Colon (tissue), 2 donors: Measurements from ENCODE around the gene PIK3R6.

Experiments
- FAIRE-seq: peaks from 2 replicates; lab custom pipeline; 2012; peaks lifted over from hg19 to GRCh38; lab: Jason Lieb, UNC
- donor health status: control.
- donor health status: control.

The PIK3R6 gene

DNA sequence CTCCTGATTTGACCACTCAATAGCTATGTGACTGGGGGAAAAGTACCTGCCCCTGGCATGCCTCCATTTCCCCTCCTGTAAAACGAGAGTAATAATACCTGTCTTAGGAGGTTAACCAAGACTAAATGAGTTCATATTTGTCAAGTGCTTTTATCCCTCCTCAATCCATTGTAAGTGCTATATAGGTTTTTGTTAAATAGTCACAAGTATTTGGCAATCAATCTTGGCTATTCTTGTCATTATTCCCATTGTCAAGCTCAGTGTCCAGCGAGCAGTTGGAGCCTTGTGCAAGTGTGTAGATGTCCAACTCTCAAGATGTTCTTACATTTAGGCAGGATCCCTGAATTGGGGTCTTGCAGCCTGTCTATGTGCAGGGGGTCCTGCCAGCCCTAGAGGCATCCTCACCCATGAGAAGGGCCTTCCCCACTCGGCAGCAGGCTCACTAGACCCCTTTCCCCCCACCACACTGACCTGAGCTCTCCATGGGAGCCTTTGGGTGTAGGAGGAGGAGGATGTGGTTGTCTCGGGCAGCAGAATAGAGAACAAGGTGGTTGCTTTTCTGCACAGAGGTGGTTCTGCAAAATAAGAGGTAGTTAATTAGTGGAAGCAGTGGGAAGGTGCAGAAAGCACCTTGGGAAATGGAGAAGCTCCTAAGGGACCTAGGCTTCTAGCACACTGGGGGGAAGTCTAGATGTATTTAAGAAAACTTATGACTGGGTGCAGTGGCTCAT is 18.0 kb downstream of the PIK3R6 start:
- no peak for FAIRE-seq

DNA sequence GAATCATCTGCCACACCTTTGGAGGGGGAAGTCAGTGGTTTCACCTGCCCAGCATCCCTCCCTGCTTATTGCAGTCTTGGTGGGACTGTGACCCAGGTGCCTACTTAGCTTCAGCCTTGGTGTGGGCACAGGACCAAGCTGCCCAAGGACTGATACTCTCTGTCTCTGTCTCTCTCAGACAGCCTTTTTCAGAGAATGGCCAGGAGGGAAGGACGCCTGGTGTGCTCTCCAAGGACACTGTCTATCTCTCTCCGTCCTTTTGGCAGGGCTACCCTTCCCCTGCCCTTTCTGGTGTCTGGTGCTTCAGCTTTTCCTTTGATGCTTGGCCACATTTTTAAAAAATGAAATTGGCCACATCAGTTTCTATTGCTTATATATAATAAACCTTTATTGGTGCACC is 19.6 kb downstream of the PIK3R6 start:
- FAIRE-seq: no peak

DNA sequence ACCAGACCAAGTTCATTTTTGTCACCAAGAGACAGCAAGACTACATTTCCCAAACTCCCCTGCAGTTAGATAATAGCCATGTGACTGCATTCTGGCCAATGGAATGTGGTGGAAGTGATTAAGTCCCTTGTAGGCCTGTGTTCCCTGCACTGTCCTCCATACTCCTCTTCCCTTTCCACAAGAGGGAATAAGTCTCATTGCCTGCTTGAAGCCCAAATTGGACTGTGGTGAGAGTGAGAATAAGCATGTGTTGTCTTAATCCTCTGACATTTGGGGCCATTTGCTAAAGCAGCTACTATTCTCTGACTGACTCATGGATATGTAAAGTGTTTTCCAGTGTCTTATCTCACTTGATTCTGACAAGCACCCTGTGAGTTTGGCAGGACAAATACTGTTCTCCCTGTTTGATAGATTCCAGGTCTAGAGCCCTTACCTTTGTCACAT is 20.7 kb downstream of the PIK3R6 start:
- no peak for FAIRE-seq

DNA sequence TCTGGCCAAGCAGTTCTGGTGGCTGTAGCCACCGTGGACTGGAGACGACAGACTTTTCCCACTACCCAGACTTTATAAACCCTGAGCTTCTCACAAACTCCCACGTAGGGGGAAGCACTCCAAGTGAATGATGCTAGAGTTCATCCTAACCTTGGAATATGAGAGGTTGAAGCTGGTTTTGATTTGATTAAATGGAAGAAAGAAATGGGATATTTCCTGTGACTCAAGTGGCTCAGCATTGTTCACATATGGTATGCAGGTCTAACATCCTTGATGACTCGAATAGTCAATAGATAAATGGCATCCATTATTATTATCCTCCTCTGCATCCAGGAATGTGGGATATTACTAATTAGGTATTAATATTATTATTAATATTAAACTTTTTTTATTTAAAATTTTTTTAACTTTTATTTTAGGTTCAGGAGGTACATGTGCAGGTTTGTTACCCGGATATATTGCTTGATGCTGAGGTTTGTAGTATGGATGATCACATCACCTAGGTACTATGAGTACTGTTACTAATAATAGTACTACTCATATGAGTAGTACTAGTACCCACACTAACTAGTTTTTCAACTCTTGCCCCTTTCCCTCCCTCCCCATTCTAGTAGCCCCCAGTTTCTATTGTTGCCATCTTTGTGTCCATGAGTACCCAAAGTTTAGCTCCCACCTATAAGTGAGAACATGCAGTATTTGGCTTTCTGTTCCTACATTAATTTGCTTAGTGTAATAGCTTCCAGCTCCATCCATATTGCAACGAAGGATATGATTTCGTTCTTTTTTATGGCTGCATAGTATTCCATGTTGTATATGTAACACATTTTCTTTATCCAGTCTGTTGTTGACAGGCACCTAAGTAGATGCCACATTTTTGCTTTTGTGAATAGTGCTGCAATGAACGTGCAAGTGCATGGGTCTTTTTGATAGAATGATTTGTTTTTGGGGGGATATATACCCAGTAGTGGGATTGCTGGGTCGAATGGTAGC is 22.9 kb downstream of the PIK3R6 start:
- no peak for FAIRE-seq

DNA sequence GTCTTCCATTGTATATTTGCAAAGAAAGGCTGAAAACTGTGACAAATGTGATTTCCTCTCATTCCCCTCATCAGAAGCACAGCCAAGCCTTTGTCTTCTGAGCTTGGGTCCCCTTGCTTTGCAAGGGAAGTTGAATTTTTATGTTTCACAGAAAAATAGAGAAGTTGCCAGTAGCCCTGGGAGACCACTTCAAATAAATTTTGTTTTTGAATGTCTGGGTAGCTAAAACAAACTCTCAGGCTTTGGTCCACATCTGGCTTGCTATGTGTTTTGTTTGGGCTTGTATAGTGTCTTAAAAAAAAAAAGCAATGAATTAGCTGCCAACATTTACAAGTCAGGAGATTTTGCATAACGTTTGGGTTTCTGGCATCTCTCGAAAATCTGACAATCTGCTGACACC is 24.1 kb downstream of the PIK3R6 start:
- no peak for FAIRE-seq

DNA sequence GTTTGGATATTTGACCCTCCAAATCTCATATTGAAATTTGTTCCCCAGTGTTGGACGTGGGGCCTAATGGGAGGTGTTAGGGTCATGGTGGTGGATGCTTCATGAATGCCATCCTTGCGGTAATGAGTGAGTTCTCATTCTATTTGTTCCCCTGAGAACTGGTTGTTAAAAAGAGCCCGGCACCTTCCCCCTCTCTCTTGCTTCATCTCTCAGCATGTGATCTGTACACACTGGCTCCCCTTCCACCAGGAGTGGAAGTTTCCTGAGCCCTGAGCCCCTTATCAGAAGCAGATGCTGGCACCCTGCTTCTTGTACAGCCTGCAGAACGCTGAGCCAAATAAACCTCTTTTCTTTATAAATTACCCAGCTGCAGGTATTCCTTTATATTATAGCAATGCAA is 25.6 kb downstream of the PIK3R6 start:
- no peak for FAIRE-seq

DNA sequence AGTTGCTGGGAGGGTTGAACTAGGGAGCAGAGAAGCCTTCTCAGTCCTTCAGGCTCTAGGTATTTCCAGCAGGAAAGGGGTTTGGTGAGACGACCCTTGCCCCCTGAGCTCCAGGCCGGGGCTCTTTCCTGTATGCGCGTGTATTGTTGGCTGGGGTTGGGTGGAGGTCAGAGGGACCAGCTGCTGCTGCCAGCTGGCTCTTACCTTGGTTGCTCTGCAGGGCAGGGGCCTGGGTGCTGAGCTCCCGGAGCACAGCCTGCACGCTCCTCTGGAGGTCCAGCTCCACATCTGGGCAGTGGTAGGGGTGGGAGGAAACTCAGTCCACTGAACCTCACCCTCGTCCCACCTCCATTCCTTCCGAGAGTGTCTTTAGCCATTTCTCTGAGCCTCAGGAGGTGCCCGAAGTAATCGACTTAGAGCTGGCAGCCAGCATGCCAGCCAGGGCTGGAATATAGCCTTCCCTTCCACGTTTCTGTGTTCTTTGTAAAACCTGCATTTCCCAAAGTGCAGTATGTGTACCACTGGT is 28.0 kb downstream of the PIK3R6 start:
- FAIRE-seq: no peak

DNA sequence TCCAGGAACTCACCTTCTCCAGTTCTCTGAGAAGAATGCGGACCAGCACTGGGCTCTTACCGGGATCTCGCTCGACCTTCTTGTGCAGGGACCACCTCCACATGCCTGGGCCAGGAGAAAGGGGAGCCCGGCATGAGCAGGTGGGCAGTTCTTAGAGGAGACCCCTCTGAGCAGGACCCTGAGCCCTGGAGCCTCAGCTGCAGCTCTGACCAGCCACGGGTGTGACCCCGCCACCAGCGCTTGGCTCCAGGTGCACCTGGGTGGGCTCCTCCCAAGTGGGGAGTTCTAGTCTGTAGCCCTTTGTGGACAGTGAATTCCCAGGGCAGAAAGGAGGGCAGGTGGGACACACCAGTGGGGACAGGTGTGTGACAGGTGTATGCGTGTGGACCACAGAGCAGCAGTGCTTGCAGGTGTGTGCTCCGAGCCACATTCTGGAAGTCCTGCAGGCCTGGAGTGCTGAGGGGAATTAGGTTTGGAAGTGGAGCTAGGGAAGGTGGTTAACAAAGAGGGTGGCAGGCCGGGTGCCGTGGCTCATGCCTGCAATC is 28.9 kb downstream of the PIK3R6 start:
- no peak for FAIRE-seq

DNA sequence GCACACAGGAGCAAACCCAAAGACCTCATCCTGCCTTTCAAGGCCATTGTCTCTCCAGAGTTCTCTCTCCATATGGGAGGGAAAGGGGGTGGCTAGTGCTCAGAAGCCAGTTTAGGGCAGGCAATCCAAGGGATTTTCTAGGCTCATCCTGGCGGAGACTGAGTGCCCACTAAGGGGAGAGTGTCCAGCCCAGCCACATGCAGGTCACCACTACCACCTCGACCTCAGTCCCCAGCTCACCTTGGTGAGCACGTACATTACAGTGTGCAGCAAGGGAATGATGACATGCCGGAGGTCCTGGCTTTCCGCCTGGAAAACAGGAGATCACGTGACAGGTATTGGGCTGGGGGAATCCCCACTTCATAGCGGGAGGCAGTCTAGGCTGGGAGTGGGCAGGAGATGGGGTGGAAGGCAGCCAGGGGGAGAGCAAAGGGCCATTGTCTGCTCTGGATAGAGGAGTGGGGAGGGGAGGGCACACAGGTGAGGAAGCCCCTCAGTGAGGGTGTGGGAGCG is 29.9 kb downstream of the PIK3R6 start:
- no peak for FAIRE-seq

DNA sequence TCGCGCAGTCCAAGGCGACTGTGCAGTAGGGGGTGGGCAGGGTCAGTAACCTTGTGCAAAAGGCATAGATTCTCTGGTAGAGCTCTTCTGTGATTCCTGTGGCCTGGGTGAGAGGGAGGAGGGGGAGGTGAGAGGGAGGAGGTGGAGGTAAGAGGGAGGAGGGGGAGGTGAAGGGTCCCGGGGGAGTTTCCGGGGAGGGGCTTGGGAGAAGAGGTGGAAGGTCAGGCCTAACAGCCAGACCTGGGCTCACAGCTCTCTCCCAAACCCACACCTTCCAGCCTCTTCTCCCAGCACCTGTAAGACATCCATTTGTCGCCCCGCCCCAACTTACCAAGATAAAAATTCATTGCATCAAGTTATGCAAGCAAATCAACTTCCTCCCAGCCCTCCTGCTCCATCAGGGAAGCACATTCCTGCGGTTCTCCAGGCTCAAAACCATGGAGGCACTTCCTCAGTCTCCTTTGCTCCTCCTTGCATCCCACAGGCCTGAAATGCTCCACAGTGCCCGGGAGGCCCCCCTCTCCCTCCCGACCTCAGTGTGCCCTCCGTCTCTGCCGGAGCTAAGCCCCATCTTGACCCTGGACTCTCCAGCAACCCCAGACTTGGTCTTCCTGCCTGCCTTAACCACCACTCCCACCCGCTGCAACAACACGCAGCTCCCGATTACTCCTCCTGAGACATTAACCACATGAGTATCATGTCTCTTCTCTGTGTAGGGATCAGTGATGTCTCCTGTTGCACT is 30.5 kb downstream of the PIK3R6 start:
- FAIRE-seq: no peak

DNA sequence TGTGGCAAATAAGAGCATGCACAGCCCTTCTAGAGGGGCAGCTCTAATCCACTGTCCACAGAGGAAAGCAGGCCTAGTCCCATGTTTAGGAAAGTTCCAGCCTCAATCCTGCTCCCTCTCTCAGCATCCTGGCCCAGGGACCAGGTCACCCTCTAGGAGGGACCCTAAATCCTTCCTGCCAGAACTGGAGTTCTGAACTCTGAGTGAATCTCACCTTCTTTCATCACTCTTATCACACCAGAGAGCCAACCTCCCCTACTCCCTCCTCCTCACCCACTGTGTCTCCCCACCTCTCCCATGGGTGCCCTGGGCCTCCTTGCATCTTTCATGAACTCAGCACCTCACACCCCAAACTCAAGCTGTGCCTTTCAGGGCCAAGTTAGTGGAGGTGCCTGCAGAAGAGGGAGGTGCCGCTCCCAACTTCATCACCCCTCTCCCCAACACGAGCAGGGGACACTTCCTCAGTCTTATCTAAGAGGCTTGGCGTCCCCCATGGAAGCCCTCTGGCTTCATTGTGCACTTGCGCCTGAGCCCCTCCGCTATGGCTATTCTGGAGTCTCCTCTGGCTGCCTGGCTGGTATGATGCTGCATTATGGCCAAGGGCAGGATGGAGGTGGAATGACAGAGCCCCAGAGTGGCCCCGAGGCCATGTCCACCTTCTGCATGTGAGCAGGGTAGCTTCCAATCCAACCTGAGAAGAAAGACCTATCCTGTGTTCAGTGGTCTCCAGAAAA is 31.7 kb downstream of the PIK3R6 start:
- no peak for FAIRE-seq

DNA sequence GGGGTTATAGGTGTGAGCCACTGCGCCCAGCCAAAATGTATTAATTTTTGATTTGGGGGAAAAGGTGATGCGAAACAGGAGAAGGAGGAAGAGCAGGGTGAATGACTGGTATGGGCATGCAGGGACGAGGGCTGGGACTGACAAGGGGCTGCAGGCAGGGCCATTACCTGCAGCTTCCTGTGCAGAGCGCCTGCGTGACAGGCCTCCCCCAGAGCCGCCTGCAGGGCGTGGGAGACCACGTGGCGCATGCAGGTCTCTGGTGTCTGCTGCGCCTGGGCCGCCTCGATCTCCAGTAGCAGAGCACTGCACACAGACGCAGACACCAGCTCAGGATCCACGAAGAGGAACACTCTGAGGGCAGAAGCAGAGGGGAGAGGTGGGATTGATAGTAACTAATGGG is 32.4 kb downstream of the PIK3R6 start:
- no peak for FAIRE-seq

DNA sequence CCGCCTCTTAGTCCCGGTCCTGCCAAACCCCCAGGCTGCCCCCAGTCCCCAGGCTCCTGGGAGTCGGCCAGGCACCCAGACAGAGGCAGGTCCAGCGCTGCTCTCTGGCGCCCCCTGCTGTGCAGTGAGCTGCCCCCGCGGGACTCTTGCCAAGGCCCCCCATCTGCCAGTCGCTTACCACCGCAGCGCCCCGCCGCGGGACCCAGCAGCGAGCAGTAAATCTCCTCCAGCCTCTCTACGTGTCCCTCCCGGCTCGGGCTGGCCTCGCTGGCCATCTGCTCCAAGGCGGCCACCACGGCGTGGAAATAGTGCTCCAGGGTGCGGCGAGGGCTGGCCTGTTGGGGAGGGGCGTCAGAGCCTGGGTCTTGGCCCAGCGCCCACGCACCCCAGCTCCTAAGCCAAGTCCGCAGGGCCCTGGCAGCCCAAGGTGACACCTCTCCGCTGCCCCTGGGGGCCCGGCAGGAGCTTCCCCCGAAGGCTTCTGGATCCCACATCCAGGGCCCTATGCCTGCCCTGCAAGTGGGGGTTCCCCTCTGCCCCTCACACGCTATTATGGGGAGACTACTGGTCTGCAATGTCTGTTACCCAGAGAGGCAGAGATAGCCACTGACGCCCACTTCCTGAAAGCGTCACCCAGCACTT is 34.6 kb downstream of the PIK3R6 start:
- FAIRE-seq: no peak

DNA sequence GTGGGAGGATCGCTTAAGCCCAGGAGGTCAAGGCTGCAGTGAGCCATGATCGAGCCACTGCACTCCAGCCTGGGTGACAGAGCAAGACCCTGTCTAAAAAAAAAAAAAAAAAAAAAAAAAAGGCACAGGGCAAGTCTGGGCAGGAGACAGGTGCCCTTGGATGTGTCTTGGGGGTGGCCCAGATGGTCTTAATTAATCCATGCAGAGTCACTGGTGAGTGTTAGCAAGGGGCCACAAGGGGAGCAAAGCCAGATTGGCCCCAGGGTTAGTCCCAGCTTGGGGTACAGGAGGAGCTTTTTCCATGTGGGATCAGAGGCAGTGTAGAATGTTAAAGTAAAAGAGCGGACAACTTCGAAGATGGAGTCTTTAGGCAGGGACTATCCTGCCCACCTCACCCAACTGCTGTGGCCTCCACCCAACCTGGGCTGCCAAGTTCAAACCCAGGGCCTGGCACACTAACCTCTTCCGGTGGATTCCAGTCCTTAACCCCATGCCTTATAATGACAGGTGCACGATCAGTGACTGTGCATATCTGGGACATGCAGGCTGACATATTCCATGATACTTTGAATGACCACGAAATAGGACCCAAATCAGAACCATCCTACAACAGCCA is 36.1 kb downstream of the PIK3R6 start:
- FAIRE-seq: no peak

DNA sequence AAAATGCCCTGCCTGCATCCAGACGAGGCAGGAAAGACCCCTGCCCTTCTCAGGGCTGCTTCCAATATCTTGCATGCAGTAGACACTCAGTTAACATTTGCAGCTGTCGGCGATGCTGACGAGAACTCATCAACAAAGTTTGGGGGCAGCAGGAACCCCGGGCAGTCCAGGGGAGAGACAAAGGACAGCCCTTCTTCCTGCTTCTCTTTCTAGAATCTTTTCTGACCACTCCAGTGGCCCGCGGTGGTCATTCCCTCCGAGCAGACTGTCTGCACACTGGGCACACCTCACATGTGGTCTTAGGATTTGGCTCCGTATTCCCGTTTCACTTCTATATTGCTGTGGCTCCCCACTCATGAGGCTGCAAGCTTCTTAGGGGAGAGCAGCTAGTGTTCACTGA is 37.3 kb downstream of the PIK3R6 start:
- no peak for FAIRE-seq

DNA sequence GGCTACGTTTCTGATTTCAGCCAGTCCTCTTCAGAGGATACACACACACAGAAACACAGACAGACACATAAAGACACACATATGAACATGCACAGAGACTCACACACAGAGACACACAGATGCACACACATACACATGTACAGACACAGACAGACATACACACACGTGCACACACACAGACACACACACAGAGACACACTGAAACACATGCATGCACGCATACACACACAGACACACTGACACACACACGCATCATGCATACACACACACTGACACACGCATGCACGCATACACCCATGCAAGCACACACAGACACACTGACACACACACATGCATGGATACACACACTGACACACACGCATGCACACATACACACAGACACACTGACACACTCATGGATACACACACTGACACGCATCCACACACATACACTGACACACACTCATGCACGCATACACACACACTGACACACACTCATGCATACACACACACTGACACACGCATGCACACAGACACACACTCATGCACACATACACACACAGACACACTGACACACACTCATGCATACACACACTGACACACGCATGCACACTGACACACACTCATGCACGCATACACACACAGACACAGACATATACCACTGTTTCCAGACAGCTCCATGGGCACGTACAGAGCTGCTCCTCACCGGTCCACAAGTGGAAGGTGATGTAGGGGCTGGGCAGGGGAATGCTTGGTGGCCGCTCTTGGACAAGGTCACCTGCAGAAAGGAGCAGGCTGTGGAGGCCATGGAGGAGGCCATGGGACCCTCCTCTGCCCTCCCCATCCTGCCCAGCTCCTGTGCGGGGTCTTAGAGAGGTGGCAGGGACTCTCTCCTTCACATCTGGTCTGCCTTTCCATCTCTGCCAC is 38.2 kb downstream of the PIK3R6 start:
- no peak for FAIRE-seq

DNA sequence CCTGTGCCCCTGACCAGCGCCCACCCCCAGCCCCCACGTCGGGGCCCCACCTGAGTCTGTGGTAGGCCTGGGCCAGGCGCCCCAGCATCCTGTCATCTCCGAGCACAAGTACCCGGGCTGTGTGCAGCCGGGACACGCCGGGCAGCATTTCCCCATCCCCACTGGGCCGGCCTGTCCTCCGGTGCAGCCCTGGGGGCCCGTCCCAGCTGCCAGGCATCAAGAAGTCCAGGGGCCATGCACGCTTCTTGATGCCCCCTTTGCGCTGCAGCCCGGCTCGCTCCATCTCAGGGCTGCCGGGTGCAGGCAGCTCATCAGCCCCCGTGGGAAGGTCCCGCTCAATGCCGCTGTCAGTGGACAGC is 39.0 kb downstream of the PIK3R6 start:
- no peak for FAIRE-seq

DNA sequence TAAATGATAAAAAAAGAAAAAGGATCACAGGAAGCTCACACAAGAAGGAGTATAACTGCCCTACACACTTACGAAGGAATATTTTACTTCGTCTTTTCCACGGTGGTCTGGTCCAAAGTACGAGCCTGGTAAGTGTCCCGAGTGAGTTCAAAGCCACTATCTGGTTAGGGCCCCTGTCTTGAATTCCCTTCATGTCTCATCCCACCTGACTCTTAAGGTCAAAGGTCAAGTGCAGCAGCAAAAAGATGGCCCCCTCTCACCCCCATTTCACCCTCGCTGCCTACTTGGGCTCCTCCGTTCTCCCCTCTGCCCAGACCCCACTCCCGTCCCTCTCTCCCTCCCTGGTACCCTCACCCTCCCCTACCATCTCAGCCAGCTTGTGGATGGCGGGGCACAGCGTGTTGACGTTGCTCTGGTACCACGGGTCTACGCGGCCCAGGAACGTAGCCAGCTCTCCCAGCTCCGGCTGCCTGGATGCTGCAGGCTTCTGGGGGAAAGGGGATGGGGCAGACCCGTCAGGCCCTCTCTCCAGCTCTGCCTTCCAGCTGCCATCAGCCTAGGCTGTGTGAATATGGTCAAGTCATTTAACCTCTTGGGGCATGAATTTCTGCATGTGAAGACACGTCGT is 40.6 kb downstream of the PIK3R6 start:
- FAIRE-seq: no peak

DNA sequence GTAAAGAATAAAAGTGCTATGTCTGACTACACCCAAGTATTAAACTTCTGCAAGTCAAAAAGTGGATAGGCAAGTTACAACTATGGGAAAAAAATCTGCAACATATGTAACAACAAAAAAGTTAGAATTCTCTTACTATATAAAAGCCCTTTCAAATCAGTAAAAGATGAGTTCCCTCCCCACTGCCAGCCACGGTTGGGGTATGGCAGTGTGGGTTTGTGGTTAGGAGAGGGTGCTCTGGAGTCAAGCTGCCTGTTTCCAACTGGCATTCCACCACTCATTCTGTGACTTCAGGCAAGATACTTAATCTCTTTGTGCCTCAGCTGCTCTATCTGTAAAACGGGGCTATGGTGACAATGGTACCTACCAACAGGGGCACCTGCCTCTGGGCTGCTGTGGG is 41.7 kb downstream of the PIK3R6 start:
- FAIRE-seq: no peak
